ENCODE data around the gene MORN1.

DNA sequence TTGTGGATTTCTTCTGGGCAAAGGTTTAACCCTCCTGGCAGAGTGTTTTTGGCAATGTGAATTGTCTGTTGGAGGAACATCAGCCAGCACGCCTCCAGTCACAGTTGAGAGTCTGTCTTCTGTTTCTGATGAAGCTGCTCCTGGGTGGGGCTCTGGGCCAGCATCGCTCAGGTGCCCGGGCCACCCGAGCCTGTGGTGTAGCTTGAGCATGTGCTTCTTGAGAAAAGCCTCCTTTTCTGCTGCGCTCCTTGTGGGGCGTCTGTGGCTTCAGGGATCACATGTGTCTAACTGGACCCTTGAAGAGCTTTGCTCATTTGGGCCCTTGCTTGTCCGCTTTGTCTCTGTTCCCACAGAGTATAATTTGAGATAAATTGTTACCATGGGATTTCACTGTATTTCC is 7.5 kb upstream of the MORN1 start:
- TF ChIP-seq, protein P1, sequence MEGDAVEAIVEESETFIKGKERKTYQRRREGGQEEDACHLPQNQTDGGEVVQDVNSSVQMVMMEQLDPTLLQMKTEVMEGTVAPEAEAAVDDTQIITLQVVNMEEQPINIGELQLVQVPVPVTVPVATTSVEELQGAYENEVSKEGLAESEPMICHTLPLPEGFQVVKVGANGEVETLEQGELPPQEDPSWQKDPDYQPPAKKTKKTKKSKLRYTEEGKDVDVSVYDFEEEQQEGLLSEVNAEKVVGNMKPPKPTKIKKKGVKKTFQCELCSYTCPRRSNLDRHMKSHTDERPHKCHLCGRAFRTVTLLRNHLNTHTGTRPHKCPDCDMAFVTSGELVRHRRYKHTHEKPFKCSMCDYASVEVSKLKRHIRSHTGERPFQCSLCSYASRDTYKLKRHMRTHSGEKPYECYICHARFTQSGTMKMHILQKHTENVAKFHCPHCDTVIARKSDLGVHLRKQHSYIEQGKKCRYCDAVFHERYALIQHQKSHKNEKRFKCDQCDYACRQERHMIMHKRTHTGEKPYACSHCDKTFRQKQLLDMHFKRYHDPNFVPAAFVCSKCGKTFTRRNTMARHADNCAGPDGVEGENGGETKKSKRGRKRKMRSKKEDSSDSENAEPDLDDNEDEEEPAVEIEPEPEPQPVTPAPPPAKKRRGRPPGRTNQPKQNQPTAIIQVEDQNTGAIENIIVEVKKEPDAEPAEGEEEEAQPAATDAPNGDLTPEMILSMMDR (conservative IDR thresholded peaks at IDR 0.05; ENCODE audit: low read length) = no peak
- no peak for TF ChIP-seq EZH2phosphoT487 (IDR thresholded peaks at IDR 0.05; ENCODE audit: borderline replicate concordance)
